MCF 10A (cell line): ENCODE data around the gene SHCBP1. TPM values are rescaled to one million over a fixed set of nuclear protein-coding genes. Genes with fewer than 3 reads are reported as not detected.
"Not testable (repeated sequence)": the region's sequence is repeated elsewhere in the genome, so short reads cannot be mapped to it uniquely, and the experiment has no call there.

Experiments
- BruUV-seq: library from RNA; stranded (reverse); fragments of 400-500 nt; replicated peaks from 2 replicates; lab custom pipeline; 2021; lab: Mats Ljungman, UMichigan
- CTCF ChIA-PET: fragments of 300-600 bp; sonication (Branson Sonifier 250); formaldehyde crosslinking; extraction: SDS; loops from one replicate; lab custom pipeline; 2021; ENCODE audit warnings: antibody characterized with exemption, inconsistent platforms; lab: Yijun Ruan, JAX
- POLR2A ChIA-PET: fragments of 300-600, 350-650 bp; sonication (Branson Sonifier 250); formaldehyde crosslinking; extraction: SDS; loops from one replicate; lab custom pipeline; 2020; ENCODE audit warnings: antibody characterized with exemption, inconsistent platforms; lab: Yijun Ruan, JAX
- DNase-seq: peaks from one replicate; pipeline ENCODE4 v3.0.0-alpha.2; 2018; ENCODE audit not compliant: unreplicated experiment
- H3K27ac Mint-ChIP-seq: one replicate; pipeline ENCODE4 v1.8.0; 2022; ENCODE audit warnings: mild to moderate bottlenecking, low read depth, mixed read lengths; ENCODE audit not compliant: unreplicated experiment
- H3K27me3 Mint-ChIP-seq: one replicate; pipeline ENCODE4 v1.8.0; 2022; ENCODE audit warnings: mixed read lengths; ENCODE audit not compliant: insufficient read depth, unreplicated experiment
- H3K36me3 Mint-ChIP-seq: one replicate; pipeline ENCODE4 v1.8.0; 2022; ENCODE audit warnings: mild to moderate bottlenecking, moderate library complexity, mixed read lengths; ENCODE audit not compliant: insufficient read depth, unreplicated experiment
- H3K4me1 Mint-ChIP-seq: one replicate; pipeline ENCODE4 v1.8.0; 2022; ENCODE audit warnings: mixed read lengths; ENCODE audit not compliant: insufficient read depth, unreplicated experiment
- H3K4me3 Mint-ChIP-seq: one replicate; pipeline ENCODE4 v1.8.0; 2022; ENCODE audit warnings: mild to moderate bottlenecking, moderate library complexity, mixed read lengths; ENCODE audit not compliant: unreplicated experiment
- H3K9me3 Mint-ChIP-seq: one replicate; pipeline ENCODE4 v1.8.0; 2022; ENCODE audit warnings: mixed read lengths; ENCODE audit not compliant: unreplicated experiment
- CTCF ChIP-seq: fragments of 200-600 bp; IDR thresholded peaks from one replicate; pipeline ENCODE4 v1.8.0; 2022; ENCODE audit warnings: antibody characterized with exemption, mild to moderate bottlenecking; ENCODE audit not compliant: unreplicated experiment
- intact Hi-C: fragments of 100-400 bp; cut with micrococcal nuclease; formaldehyde crosslinking; loops from 2 replicates; pipeline ENCODE4 v1.14.1; 2022
- total RNA-seq: library from RNA; stranded (reverse); gene quantifications from 2 replicates; pipeline ENCODE4 v1.2.3, GENCODE V29; 2022

The SHCBP1 gene
- total RNA-seq, 1 experiment from 2014 or later = 21.4 TPM

- TF ChIP-seq CTCF = no peak
- Mint-ChIP-seq H3K36me3 (no peaks in the 10 kb centered on the region), H3K9me3 (no peaks in the 10 kb centered on the region), H3K4me1 (no peaks in the 10 kb centered on the region), H3K27ac (no peak overlapping the region), H3K27me3 (no peaks in the 10 kb centered on the region), H3K4me3 (no peak overlapping the region)
- no peak for DNase-seq
- intact Hi-C loops = no loop called here
- POLR2A ChIA-PET = no interaction called here
- BruUV-seq = no TSS peak
- CTCF ChIA-PET = interaction anchor here (0.8 to 2.1 kb wide), 4 partner anchors 9 to 1980 kb away, joined by 3 to 14 read pairs (median 8); no protein-coding TSS in a partner anchor
These were observed 58.2 kb downstream of the SHCBP1 start for GRCh38 chr16:46562979-46563378.

GRCh38 chr16:46558018-46558417, 63.2 kb downstream of the SHCBP1 start:
- no TSS peak for BruUV-seq
- no peaks in the 10 kb centered on the region for H3K9me3 Mint-ChIP-seq
- no peaks in the 10 kb centered on the region for H3K4me1 Mint-ChIP-seq
- H3K27me3 Mint-ChIP-seq = no peaks in the 10 kb centered on the region
- TF ChIP-seq CTCF = no peak
- ChIA-PET CTCF (interaction anchor here (1.0 to 12.8 kb wide), 2 partner anchors 8 to 50 kb away, joined by 5 to 189 read pairs; no protein-coding TSS in a partner anchor), POLR2A (no interaction called here)
- DNase-seq = no peak
- intact Hi-C loops = no loop called here
- H3K36me3 Mint-ChIP-seq = no peaks in the 10 kb centered on the region
- H3K4me3 Mint-ChIP-seq = no peak overlapping the region
- H3K27ac Mint-ChIP-seq = no peak overlapping the region

- Mint-ChIP-seq H3K27ac (no peak overlapping the region), H3K9me3 (no peaks in the 10 kb centered on the region), H3K4me3 (no peak overlapping the region), H3K27me3 (no peaks in the 10 kb centered on the region), H3K4me1 (no peaks in the 10 kb centered on the region), H3K36me3 (no peaks in the 10 kb centered on the region)
- BruUV-seq = no TSS peak
- CTCF ChIA-PET = interaction anchor here (1.1 to 12.8 kb wide), 7 partner anchors 14 to 137 kb away, joined by 3 to 189 read pairs (median 13); no protein-coding TSS in a partner anchor
- no peak for DNase-seq
- no peak for TF ChIP-seq CTCF
- POLR2A ChIA-PET = no interaction called here
- intact Hi-C loops = no loop called here
These were observed 65.2 kb downstream of the SHCBP1 start for GRCh38 chr16:46555951-46556350.

GRCh38 chr16:46554435-46554834, 66.7 kb downstream of the SHCBP1 start:
- BruUV-seq, H3K9me3 Mint-ChIP-seq, H3K27ac Mint-ChIP-seq, H3K4me1 Mint-ChIP-seq, H3K36me3 Mint-ChIP-seq, H3K27me3 Mint-ChIP-seq: not testable (repeated sequence)
- peak; percentile 70 for DNase-seq
- intact Hi-C loops = loop anchor here (1.0 kb wide), 1 partner anchor 53 kb away; no protein-coding TSS in a partner anchor
- ChIA-PET POLR2A (interaction anchor here (0.6 kb wide), 1 partner anchor 225 kb away, joined by 3 read pairs; no protein-coding TSS in a partner anchor), CTCF (interaction anchor here (0.6 to 12.8 kb wide), 22 partner anchors 9 to 1612 kb away, joined by 3 to 189 read pairs (median 6); no protein-coding TSS in a partner anchor)
- peak overlapping the region; percentile 38 for H3K4me3 Mint-ChIP-seq
- TF ChIP-seq CTCF = peak; percentile 88
